ENCODE results near the gene PIK3CD. TPM values are rescaled to one million over a fixed set of nuclear protein-coding genes. Genes with fewer than 3 reads are reported as not detected.

PIK3CD gene
- total and polyA plus RNA-seq, 2 donors (not counting 3 experiments of a cell fraction or from before 2014, with no cell fraction given) = 3.5 to 5.2 TPM

DNA sequence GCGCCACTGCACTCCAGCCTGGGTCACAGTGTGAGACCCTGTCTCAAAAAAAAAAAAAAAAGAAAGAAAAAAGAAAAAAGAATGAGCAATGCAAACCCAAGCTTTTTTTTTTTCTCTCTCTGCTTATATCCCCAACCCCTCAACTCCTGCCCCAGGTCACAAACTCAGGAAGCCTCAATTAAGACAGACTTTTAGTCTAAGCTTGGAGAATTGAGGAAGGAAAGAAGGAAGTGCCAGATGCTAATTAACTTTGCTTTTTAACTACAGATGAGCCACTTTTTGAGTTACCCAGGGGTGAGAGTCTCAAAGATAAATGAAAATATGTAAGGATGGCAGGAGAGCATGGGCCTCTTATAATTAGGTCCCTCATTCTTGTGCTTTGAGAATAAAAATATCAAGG, 33.3 kb downstream of the PIK3CD start:
- Histone ChIP-seq H3K4me3 (replicated peaks in 1 of 3; ENCODE audit: insufficient read depth in 1 of 3, low read depth in 1 of 3, low read length in 3 of 3) (no peak overlapping the region), H3K36me3 (ENCODE audit: control insufficient read depth in 2 of 2, extremely low read depth in 1 of 2, insufficient read depth in 2 of 2, low read length in 2 of 2) (no peaks in the 10 kb centered on the region), H2AFZ (ENCODE audit: low read depth, low read length) (no peak overlapping the region), H4K20me1 (replicated peaks; ENCODE audit: control insufficient read depth, extremely low read depth, insufficient read depth, low read length) (no peaks in the 10 kb centered on the region), H3K9me3 (replicated peaks; ENCODE audit: control insufficient read depth, insufficient read depth, low read length) (no peaks in the 10 kb centered on the region), H3K79me2 (ENCODE audit: control insufficient read depth, insufficient read depth, low read length) (no peaks in the 10 kb centered on the region), H3K27ac (ENCODE audit: insufficient read depth, low read depth, low read length) (no peak overlapping the region), H3K4me2 (ENCODE audit: insufficient read depth, low read length) (no peak overlapping the region), H3K4me1 (ENCODE audit: control insufficient read depth, extremely low read depth, insufficient read depth, low read length) (peaks cover 23% of the 10 kb centered on the region), H3K27me3 (ENCODE audit: control insufficient read depth in 2 of 2, insufficient read depth in 2 of 2, low read length in 2 of 2) (peaks cover 0 to 4% of the 10 kb centered on the region in 2 experiments), H3K9me1 (replicated peaks; ENCODE audit: control insufficient read depth, extremely low read depth, insufficient read depth, low read length) (no peaks in the 10 kb centered on the region), H3K9ac (replicated peaks; ENCODE audit: extremely low read depth, insufficient read depth, low read length) (no peak overlapping the region)
- TF ChIP-seq JUN (IDR thresholded peaks at IDR 0.05; ENCODE audit: borderline replicate concordance, insufficient read depth, insufficient read length, low read depth) = no peak
- TF ChIP-seq POLR2A (IDR thresholded peaks at IDR 0.05; ENCODE audit: low read depth, low read length) = no peak
- TF ChIP-seq FOS (IDR thresholded peaks at IDR 0.05; ENCODE audit: borderline replicate concordance, insufficient read depth, low read length) = no peak
- TF ChIP-seq GATA2 (IDR thresholded peaks at IDR 0.05; ENCODE audit: insufficient read depth, insufficient read length, low read depth, low read length) = no peak
- no peak for TF ChIP-seq EZH2 (IDR thresholded peaks at IDR 0.05; ENCODE audit: borderline replicate concordance, low read depth, low read length, severe bottlenecking)
- no peak for TF ChIP-seq MYC (IDR thresholded peaks at IDR 0.05; ENCODE audit: low read depth, low read length)
- TF ChIP-seq POLR2AphosphoS5 (IDR thresholded peaks at IDR 0.05; ENCODE audit: insufficient read depth, low read depth, low read length) = no peak
- TF ChIP-seq, protein P1, sequence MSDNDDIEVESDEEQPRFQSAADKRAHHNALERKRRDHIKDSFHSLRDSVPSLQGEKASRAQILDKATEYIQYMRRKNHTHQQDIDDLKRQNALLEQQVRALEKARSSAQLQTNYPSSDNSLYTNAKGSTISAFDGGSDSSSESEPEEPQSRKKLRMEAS (IDR thresholded peaks at IDR 0.05; ENCODE audit: insufficient read depth, insufficient read length) = no peak
- no peak for FAIRE-seq
- dilution Hi-C loops (cut with MboI; ENCODE audit: extremely low pct_ligation_motif_present, low sequenced_read_pairs) = no loop called here
- no TSS peak for BruUV-seq (replicated peaks)
- intact Hi-C loops (cut with micrococcal nuclease) = no loop called here
- POLR2A ChIA-PET = no interaction called here
- DNase-seq (ENCODE audit: low read depth, low spot score) = no peak
- CTCF ChIA-PET = interaction anchor here (0.7 kb wide), 1 partner anchor 265 kb away, joined by 3 read pairs; no protein-coding TSS in a partner anchor
